ENCODE measurements around the gene REG4. TPM values are rescaled to one million over a fixed set of nuclear protein-coding genes. Genes with fewer than 3 reads are reported as not detected.

REG4 gene
- total and polyA plus RNA-seq, 2 donors (not counting 3 experiments of a cell fraction or from before 2014, with no cell fraction given), result not detected

DNA sequence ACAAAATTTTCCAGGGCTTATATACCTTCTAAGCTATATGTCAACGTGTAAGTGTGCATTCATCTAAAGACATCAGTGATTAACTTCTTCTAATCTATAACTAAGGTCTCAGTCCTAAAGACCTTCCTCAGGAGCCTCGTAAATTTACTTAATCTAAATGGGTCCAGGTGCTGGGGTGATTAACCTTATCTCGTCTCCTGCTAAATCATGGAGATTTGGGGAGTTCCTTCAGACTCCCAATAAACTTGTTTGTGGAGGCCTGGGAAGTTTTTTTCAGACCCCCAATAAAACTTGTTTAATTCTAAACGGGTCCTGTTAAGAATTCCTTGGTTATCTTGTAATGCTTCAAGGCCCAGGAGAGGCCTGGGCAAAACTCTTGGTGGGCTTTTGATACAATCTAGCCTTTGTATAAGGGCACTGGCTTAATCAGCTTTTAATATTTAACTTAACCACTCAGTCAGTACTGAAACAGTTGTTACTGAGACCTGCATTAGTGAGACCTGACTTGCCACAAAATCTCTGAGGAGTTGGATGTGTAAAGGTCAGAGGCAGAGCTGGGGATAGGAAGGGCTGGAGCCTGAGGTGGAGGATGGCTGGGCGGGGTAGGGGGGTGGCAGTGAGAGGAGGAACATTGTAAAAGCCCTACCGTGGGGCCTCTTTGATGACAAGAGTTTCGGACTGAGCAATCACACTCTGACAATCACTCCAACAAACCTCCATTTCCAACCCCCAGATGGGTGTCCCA lies 36.3 kb downstream of the REG4 start:
- FAIRE-seq, result no peak
- Histone ChIP-seq H3K4me3 (replicated peaks in 1 of 3; ENCODE audit: insufficient read depth in 1 of 3, low read depth in 1 of 3, low read length in 3 of 3) (no peak overlapping the region), H3K4me2 (ENCODE audit: insufficient read depth, low read length) (no peak overlapping the region), H3K79me2 (ENCODE audit: control insufficient read depth, insufficient read depth, low read length) (no peaks in the 10 kb centered on the region), H3K27me3 (ENCODE audit: control insufficient read depth in 2 of 2, insufficient read depth in 2 of 2, low read length in 2 of 2) (peaks cover 19 to 25% of the 10 kb centered on the region in 2 experiments), H3K9me1 (replicated peaks; ENCODE audit: control insufficient read depth, extremely low read depth, insufficient read depth, low read length) (no peaks in the 10 kb centered on the region), H2AFZ (ENCODE audit: low read depth, low read length) (no peak overlapping the region), H3K27ac (ENCODE audit: insufficient read depth, low read depth, low read length) (no peak overlapping the region), H3K36me3 (ENCODE audit: control insufficient read depth in 2 of 2, extremely low read depth in 1 of 2, insufficient read depth in 2 of 2, low read length in 2 of 2) (no peaks in the 10 kb centered on the region), H3K9ac (replicated peaks; ENCODE audit: extremely low read depth, insufficient read depth, low read length) (no peak overlapping the region), H3K4me1 (ENCODE audit: control insufficient read depth, extremely low read depth, insufficient read depth, low read length) (no peaks in the 10 kb centered on the region), H4K20me1 (replicated peaks; ENCODE audit: control insufficient read depth, extremely low read depth, insufficient read depth, low read length) (no peaks in the 10 kb centered on the region), H3K9me3 (replicated peaks; ENCODE audit: control insufficient read depth, insufficient read depth, low read length) (no peaks in the 10 kb centered on the region)
- ChIA-PET POLR2A (no interaction called here), CTCF (no interaction called here)
- dilution Hi-C loops (cut with MboI; ENCODE audit: extremely low pct_ligation_motif_present, low sequenced_read_pairs), result no loop called here
- intact Hi-C loops (cut with micrococcal nuclease), result no loop called here
- no TSS peak for BruUV-seq (replicated peaks)
- no peak for TF ChIP-seq FOS (IDR thresholded peaks at IDR 0.05; ENCODE audit: borderline replicate concordance, insufficient read depth, low read length)
- no peak for TF ChIP-seq POLR2AphosphoS5 (IDR thresholded peaks at IDR 0.05; ENCODE audit: insufficient read depth, low read depth, low read length)
- no peak for TF ChIP-seq EZH2 (IDR thresholded peaks at IDR 0.05; ENCODE audit: borderline replicate concordance, low read depth, low read length, severe bottlenecking)
- no peak for TF ChIP-seq MYC (IDR thresholded peaks at IDR 0.05; ENCODE audit: low read depth, low read length)
- TF ChIP-seq, protein P1, sequence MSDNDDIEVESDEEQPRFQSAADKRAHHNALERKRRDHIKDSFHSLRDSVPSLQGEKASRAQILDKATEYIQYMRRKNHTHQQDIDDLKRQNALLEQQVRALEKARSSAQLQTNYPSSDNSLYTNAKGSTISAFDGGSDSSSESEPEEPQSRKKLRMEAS (IDR thresholded peaks at IDR 0.05; ENCODE audit: insufficient read depth, insufficient read length), result no peak
- TF ChIP-seq POLR2A (IDR thresholded peaks at IDR 0.05; ENCODE audit: low read depth, low read length), result no peak
- TF ChIP-seq GATA2 (IDR thresholded peaks at IDR 0.05; ENCODE audit: insufficient read depth, insufficient read length, low read depth, low read length), result no peak
- TF ChIP-seq, protein P2, sequence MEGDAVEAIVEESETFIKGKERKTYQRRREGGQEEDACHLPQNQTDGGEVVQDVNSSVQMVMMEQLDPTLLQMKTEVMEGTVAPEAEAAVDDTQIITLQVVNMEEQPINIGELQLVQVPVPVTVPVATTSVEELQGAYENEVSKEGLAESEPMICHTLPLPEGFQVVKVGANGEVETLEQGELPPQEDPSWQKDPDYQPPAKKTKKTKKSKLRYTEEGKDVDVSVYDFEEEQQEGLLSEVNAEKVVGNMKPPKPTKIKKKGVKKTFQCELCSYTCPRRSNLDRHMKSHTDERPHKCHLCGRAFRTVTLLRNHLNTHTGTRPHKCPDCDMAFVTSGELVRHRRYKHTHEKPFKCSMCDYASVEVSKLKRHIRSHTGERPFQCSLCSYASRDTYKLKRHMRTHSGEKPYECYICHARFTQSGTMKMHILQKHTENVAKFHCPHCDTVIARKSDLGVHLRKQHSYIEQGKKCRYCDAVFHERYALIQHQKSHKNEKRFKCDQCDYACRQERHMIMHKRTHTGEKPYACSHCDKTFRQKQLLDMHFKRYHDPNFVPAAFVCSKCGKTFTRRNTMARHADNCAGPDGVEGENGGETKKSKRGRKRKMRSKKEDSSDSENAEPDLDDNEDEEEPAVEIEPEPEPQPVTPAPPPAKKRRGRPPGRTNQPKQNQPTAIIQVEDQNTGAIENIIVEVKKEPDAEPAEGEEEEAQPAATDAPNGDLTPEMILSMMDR (IDR thresholded peaks at IDR 0.05; ENCODE audit: extremely low read depth in 1 of 2, insufficient read depth in 1 of 2, low read depth in 1 of 2, low read length in 2 of 2), result no peak
- no peak for TF ChIP-seq JUN (IDR thresholded peaks at IDR 0.05; ENCODE audit: borderline replicate concordance, insufficient read depth, insufficient read length, low read depth)
- DNase-seq (ENCODE audit: low read depth, low spot score), result no peak
